ENCODE results near the gene ABHD16B. TPM values are rescaled to one million over a fixed set of nuclear protein-coding genes. Genes with fewer than 3 reads are reported as not detected.
A peak's percentile ranks its signal among the peaks of the same experiment; 100 is the strongest.

ABHD16B gene
- total and polyA plus RNA-seq, 8 donors: 0.18 TPM; not detected in 7

DNA sequence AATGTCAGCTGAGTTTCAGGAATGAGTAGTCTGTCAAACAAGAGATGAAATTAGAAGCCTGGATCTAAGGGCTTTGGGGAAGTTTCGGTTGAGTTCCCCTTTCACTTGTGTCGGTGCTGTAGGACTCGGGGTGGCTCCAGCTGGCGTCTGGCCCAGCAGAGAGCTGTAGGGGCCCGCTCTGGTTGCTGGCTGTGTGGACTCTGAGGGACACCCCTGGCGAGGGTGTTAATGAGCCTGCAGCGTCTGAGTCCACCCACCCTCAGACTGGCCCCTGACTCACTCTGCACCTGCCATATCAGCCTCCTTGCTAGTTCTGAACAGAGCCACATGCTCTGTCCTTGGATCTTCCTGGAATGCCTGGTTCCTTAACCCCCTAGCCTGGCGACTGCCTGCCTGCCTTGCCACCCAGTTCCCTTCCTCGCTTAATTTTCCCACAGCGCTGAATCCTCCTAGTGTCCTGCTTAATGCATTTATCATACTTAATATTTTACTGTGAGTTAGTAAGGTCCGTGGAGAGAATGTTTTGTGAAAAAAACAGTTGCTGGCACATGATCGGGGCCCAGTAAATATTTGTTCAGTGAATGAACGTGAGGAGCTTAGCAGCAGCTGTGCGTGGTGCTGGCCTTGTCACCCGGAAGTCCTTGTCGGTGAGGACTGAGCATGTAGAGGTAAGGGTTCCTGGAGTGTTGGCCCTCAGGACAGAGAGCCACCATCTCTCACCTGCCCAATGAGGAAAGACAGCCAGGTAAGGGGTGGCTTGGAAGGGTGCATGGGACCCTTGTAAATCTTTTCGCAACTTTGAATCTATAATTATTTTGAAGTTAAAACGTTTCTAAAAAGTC is 35.2 kb downstream of the ABHD16B start:
- Histone ChIP-seq H3K4me3 (peak overlapping the region; percentile 46 to 67), H3K4me1 (peaks cover 20 to 70% of the 10 kb centered on the region in 2 donors), H3K27me3 (no peaks in the 10 kb centered on the region), H3K36me3 (peaks cover 0 to 21% of the 10 kb centered on the region in 2 donors), H3K27ac (peak overlapping the region; percentile 75 to 96), H3K9me3 (no peaks in the 10 kb centered on the region)
- peak; percentile 59 for ATAC-seq
- intact Hi-C loops (cut with DNase I): no loop called here
- no peak for TF ChIP-seq CTCF (IDR thresholded peaks at IDR 0.05)
- peak; percentile 29 to 87 (median 67) for DNase-seq

GRCh38 chr20:63897978-63898561 is 36.8 kb downstream of the ABHD16B start:
- H3K4me1 ChIP-seq: peaks cover 20 to 85% of the 10 kb centered on the region in 2 donors
- H3K27me3 ChIP-seq: no peaks in the 10 kb centered on the region
- H3K4me3 ChIP-seq: no peak overlapping the region
- H3K36me3 ChIP-seq: peaks cover 0 to 6% of the 10 kb centered on the region in 2 donors
- intact Hi-C loops (cut with DNase I): no loop called here
- DNase-seq (no peak), ATAC-seq (no peak)
- TF ChIP-seq CTCF (IDR thresholded peaks at IDR 0.05): no peak
- peak overlapping the region in 1 of 2 donors; percentile 96 for H3K27ac ChIP-seq
- H3K9me3 ChIP-seq: no peaks in the 10 kb centered on the region

DNA sequence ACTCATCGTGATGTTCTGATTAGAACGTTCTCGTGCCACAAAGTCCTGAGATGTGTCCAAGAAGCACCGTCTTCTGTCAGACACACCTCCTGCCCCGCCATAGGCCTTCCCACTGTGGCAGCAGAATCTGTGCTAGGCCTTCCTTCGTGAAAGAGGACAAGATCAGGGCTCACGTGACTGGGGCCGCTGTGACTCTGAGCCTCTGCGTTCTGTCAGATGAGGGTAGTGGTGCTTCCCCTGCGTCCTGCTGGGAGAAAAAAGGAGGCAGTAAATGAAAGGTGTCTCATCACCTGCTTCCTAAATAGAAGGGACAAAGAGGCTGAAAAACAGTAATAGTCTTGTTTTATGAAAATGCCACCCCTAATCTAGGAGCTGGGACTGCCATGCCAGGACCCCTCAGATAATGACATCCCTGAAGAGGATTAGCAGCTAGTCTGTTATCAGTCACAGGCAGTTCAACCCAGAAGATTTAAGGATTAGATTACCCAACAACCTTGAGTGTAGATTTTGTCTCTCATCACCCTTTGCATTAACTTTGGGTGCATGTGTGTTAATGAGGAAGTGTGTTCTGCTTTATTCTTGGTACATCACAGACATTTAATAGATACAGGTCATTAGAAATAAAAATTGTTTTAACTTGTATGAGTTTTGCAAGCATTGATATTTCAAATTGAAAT is 37.7 kb downstream of the ABHD16B start:
- Histone ChIP-seq H3K36me3 (peaks cover 0 to 5% of the 10 kb centered on the region in 2 donors), H3K9me3 (no peaks in the 10 kb centered on the region), H3K27me3 (no peaks in the 10 kb centered on the region), H3K4me1 (peaks cover 20 to 88% of the 10 kb centered on the region in 2 donors), H3K4me3 (no peak overlapping the region), H3K27ac (peak overlapping the region in 1 of 2 donors; percentile 96)
- intact Hi-C loops (cut with DNase I): no loop called here
- no peak for TF ChIP-seq CTCF (IDR thresholded peaks at IDR 0.05)
- ATAC-seq (no peak), DNase-seq (peak in 2 of 4 donors; percentile 57 to 87)

- no peak for TF ChIP-seq CTCF (IDR thresholded peaks at IDR 0.05)
- Histone ChIP-seq H3K4me1 (peaks cover 20 to 95% of the 10 kb centered on the region in 2 donors), H3K9me3 (no peaks in the 10 kb centered on the region), H3K27me3 (no peaks in the 10 kb centered on the region), H3K4me3 (no peak overlapping the region), H3K27ac (peak overlapping the region in 1 of 2 donors; percentile 96), H3K36me3 (peaks cover 0 to 5% of the 10 kb centered on the region in 2 donors)
- DNase-seq (no peak), ATAC-seq (no peak)
- intact Hi-C loops (cut with DNase I): no loop called here
Measured at GRCh38 chr20:63900413-63900812, 39.1 kb downstream of the ABHD16B start.

Measured in left lung (tissue), 10 donors.